ENCODE data around the gene C11orf21. TPM values are rescaled to one million over a fixed set of nuclear protein-coding genes. Genes with fewer than 3 reads are reported as not detected.

Gene C11orf21
- total and polyA plus RNA-seq, 10 of the 15 experiments (the other 5 are each of a cell fraction or from before 2014, with no cell fraction given): 0.04 to 0.26 (median 0.11) TPM; not detected in 7

GRCh38 chr11:2331404-2331803, 29.7 kb upstream of the C11orf21 start:
- Histone ChIP-seq H3K4me2 (ENCODE audit: control insufficient read depth, insufficient read depth) (no peak overlapping the region), H2AFZ (ENCODE audit: control insufficient read depth, low read depth, low read length) (no peak overlapping the region), H3K79me2 (ENCODE audit: control insufficient read depth, insufficient read depth, low read length) (no peaks in the 10 kb centered on the region), H3K4me3 (no peak overlapping the region), H3K27me3 (replicated peaks in 1 of 2; ENCODE audit: control insufficient read depth in 2 of 2, insufficient read depth in 2 of 2, low read length in 1 of 2) (no peaks in the 10 kb centered on the region), H3K27ac (ENCODE audit: control insufficient read depth, insufficient read depth) (no peak overlapping the region), H3K9me3 (replicated peaks; ENCODE audit: control insufficient read depth, insufficient read depth, low read length) (no peaks in the 10 kb centered on the region; the same call in 2 of the 3 replicates), H3K36me3 (ENCODE audit: control insufficient read depth in 2 of 2, insufficient read depth in 2 of 2, low read length in 1 of 2) (no peaks in the 10 kb centered on the region), H3K4me1 (ENCODE audit: control insufficient read depth, insufficient read depth, low read length) (no peaks in the 10 kb centered on the region), H3K9ac (ENCODE audit: control insufficient read depth, insufficient read depth, low read length) (no peak overlapping the region), H4K20me1 (ENCODE audit: control insufficient read depth, insufficient read depth) (no peaks in the 10 kb centered on the region)
- no peak for DNase-seq (ENCODE audit: low read depth, low spot score)
- 44% methylated on average over 5 of the region's 5 CpGs for whole genome bisulfite sequencing (ENCODE audit: insufficient coverage, insufficient replicate concordance, low lambda C conversion rate, missing lambda C conversion rate)
- ChIA-PET CTCF (no interaction called here), RAD21 (ENCODE audit: unreplicated experiment) (no interaction called here), POLR2A (no interaction called here), SMC1A (ENCODE audit: uncharacterized antibody, unreplicated experiment) (no interaction called here)
- no TSS peak for BruUV-seq (replicated peaks)
- in situ Hi-C loops (cut with MboI) (no loop called here), intact Hi-C loops (cut with micrococcal nuclease; ENCODE audit: unreplicated experiment) (no loop called here)
- FAIRE-seq: no peak
- TF ChIP-seq SP1 (IDR thresholded peaks at IDR 0.05; ENCODE audit: low read depth, low read length) (no peak), ZNF384 (IDR thresholded peaks at IDR 0.05; ENCODE audit: borderline replicate concordance, low read depth, low read length) (no peak), BACH1 (IDR thresholded peaks at IDR 0.05; ENCODE audit: borderline replicate concordance) (no peak), STAT1 (conservative IDR thresholded peaks at IDR 0.05) (no peak), ZNF24 (IDR thresholded peaks at IDR 0.05) (no peak), SIX5 (IDR thresholded peaks at IDR 0.05; ENCODE audit: low read depth, low read length, severe bottlenecking) (no peak)
- TF ChIP-seq, protein P1, sequence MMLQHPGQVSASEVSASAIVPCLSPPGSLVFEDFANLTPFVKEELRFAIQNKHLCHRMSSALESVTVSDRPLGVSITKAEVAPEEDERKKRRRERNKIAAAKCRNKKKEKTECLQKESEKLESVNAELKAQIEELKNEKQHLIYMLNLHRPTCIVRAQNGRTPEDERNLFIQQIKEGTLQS (IDR thresholded peaks at IDR 0.05; ENCODE audit: borderline replicate concordance, extremely low read depth, low read depth, low read length): no peak
- no peak for ATAC-seq

- H3K4me3 ChIP-seq: no peak overlapping the region
- ChIA-PET RAD21 (ENCODE audit: unreplicated experiment) (no interaction called here), SMC1A (ENCODE audit: uncharacterized antibody, unreplicated experiment) (no interaction called here), POLR2A (no interaction called here), CTCF (no interaction called here)
- no peak overlapping the region for H3K9ac ChIP-seq (ENCODE audit: control insufficient read depth, insufficient read depth, low read length)
- no TSS peak for BruUV-seq (replicated peaks)
- WGBS (ENCODE audit: insufficient coverage, insufficient replicate concordance, low lambda C conversion rate, missing lambda C conversion rate): 26% methylated on average over 6 of the region's 6 CpGs
- in situ Hi-C loops (cut with MboI) (no loop called here), intact Hi-C loops (cut with micrococcal nuclease; ENCODE audit: unreplicated experiment) (no loop called here)
- H3K9me3 ChIP-seq (replicated peaks; ENCODE audit: control insufficient read depth, insufficient read depth, low read length): no peaks in the 10 kb centered on the region; the same call in 2 of the 3 replicates
- no peak for FAIRE-seq
- no peak overlapping the region for H2AFZ ChIP-seq (ENCODE audit: control insufficient read depth, low read depth, low read length)
- no peaks in the 10 kb centered on the region for H3K79me2 ChIP-seq (ENCODE audit: control insufficient read depth, insufficient read depth, low read length)
- H3K27ac ChIP-seq (ENCODE audit: control insufficient read depth, insufficient read depth): no peak overlapping the region
- H3K4me2 ChIP-seq (ENCODE audit: control insufficient read depth, insufficient read depth): no peak overlapping the region
- no peaks in the 10 kb centered on the region for H3K4me1 ChIP-seq (ENCODE audit: control insufficient read depth, insufficient read depth, low read length)
- H3K27me3 ChIP-seq (replicated peaks in 1 of 2; ENCODE audit: control insufficient read depth in 2 of 2, insufficient read depth in 2 of 2, low read length in 1 of 2): no peaks in the 10 kb centered on the region
- no peaks in the 10 kb centered on the region for H3K36me3 ChIP-seq (ENCODE audit: control insufficient read depth in 2 of 2, insufficient read depth in 2 of 2, low read length in 1 of 2)
- no peak for ATAC-seq
- no peak for DNase-seq (ENCODE audit: low read depth, low spot score)
- no peaks in the 10 kb centered on the region for H4K20me1 ChIP-seq (ENCODE audit: control insufficient read depth, insufficient read depth)
- no peak for TF ChIP-seq JUND (IDR thresholded peaks at IDR 0.05; ENCODE audit: low read depth, low read length)
- TF ChIP-seq HDAC6 (IDR thresholded peaks at IDR 0.05; ENCODE audit: unreplicated experiment): no peak
- TF ChIP-seq KAT2A (conservative IDR thresholded peaks at IDR 0.05; ENCODE audit: control insufficient read depth, low read depth, low read length): no peak
- TF ChIP-seq NFYA (IDR thresholded peaks at IDR 0.05; ENCODE audit: borderline replicate concordance, low read depth, low read length): no peak
- TF ChIP-seq RAD21 (IDR thresholded peaks at IDR 0.05; ENCODE audit: insufficient read depth, low read depth, low read length): no peak
- no peak for TF ChIP-seq SMAD1 (IDR thresholded peaks at IDR 0.05; ENCODE audit: low read depth, partially characterized antibody)
- TF ChIP-seq ZBTB33 (IDR thresholded peaks at IDR 0.05): no peak
- no peak for TF ChIP-seq GATAD2B (conservative IDR thresholded peaks at IDR 0.05; ENCODE audit: low read depth)
- no peak for TF ChIP-seq HDGF (IDR thresholded peaks at IDR 0.05)
- TF ChIP-seq NR2F1 (conservative IDR thresholded peaks at IDR 0.05): no peak
- TF ChIP-seq ZNF207 (IDR thresholded peaks at IDR 0.05; ENCODE audit: borderline replicate concordance): no peak
- TF ChIP-seq NFIC (IDR thresholded peaks at IDR 0.05; ENCODE audit: low read depth, low read length): no peak
Measured at GRCh38 chr11:2330696-2331095, 29.0 kb upstream of the C11orf21 start.
